ENCODE results near the gene CDK14. TPM values are rescaled to one million over a fixed set of nuclear protein-coding genes. Genes with fewer than 3 reads are reported as not detected.

Gene CDK14
- total RNA-seq, 2 donors from 2014 or later, result 0.49 to 1.7 TPM

GRCh38 chr7:90850471-90850870 is 254.3 kb downstream of the CDK14 start:
- Mint-ChIP-seq H3K9me3 (no peaks in the 10 kb centered on the region), H3K27me3 (ENCODE audit: low read depth) (no peaks in the 10 kb centered on the region), H3K27ac (no peak overlapping the region), H3K4me1 (ENCODE audit: low read depth) (no peaks in the 10 kb centered on the region), H3K36me3 (ENCODE audit: insufficient read depth in 2 of 2) (no peaks in the 10 kb centered on the region), H3K4me3 (no peak overlapping the region)
- ATAC-seq (replicated peaks in 1 of 2) (no peak), DNase-seq (no peak)

GRCh38 chr7:90853205-90853604 is 257.1 kb downstream of the CDK14 start:
- ATAC-seq (replicated peaks in 1 of 2), result no peak
- Mint-ChIP-seq H3K36me3 (ENCODE audit: insufficient read depth in 2 of 2) (no peaks in the 10 kb centered on the region), H3K27me3 (ENCODE audit: low read depth) (no peaks in the 10 kb centered on the region), H3K4me3 (no peak overlapping the region), H3K4me1 (ENCODE audit: low read depth) (no peaks in the 10 kb centered on the region), H3K9me3 (no peaks in the 10 kb centered on the region), H3K27ac (no peak overlapping the region)
- DNase-seq, result no peak

- H3K27ac Mint-ChIP-seq, result no peak overlapping the region
- H3K36me3 Mint-ChIP-seq (ENCODE audit: insufficient read depth in 2 of 2), result no peaks in the 10 kb centered on the region
- DNase-seq (no peak), ATAC-seq (replicated peaks in 1 of 2) (no peak)
- H3K9me3 Mint-ChIP-seq, result peaks cover 2% of the 10 kb centered on the region in 2 donors
- no peaks in the 10 kb centered on the region for H3K27me3 Mint-ChIP-seq (ENCODE audit: low read depth)
- H3K4me1 Mint-ChIP-seq (ENCODE audit: low read depth), result no peaks in the 10 kb centered on the region
- no peak overlapping the region for H3K4me3 Mint-ChIP-seq
These were observed 260.4 kb downstream of the CDK14 start for GRCh38 chr7:90856351-90857070.

- Mint-ChIP-seq H3K4me3 (no peak overlapping the region), H3K4me1 (ENCODE audit: low read depth) (no peaks in the 10 kb centered on the region), H3K36me3 (ENCODE audit: insufficient read depth in 2 of 2) (no peaks in the 10 kb centered on the region), H3K9me3 (peaks cover 2% of the 10 kb centered on the region in 2 donors), H3K27me3 (ENCODE audit: low read depth) (no peaks in the 10 kb centered on the region), H3K27ac (no peak overlapping the region)
- DNase-seq, result no peak
- ATAC-seq (replicated peaks in 1 of 2), result no peak
These were observed 261.5 kb downstream of the CDK14 start for GRCh38 chr7:90857603-90858002.

- H3K27ac Mint-ChIP-seq, result no peak overlapping the region
- DNase-seq (no peak), ATAC-seq (replicated peaks in 1 of 2) (no peak)
- no peaks in the 10 kb centered on the region for H3K27me3 Mint-ChIP-seq (ENCODE audit: low read depth)
- no peaks in the 10 kb centered on the region for H3K36me3 Mint-ChIP-seq (ENCODE audit: insufficient read depth in 2 of 2)
- H3K4me3 Mint-ChIP-seq, result no peak overlapping the region
- no peaks in the 10 kb centered on the region for H3K4me1 Mint-ChIP-seq (ENCODE audit: low read depth)
- H3K9me3 Mint-ChIP-seq, result peaks cover 2% of the 10 kb centered on the region in 2 donors
These were observed 262.4 kb downstream of the CDK14 start for GRCh38 chr7:90858546-90858945.

GRCh38 chr7:90859521-90859920 is 263.4 kb downstream of the CDK14 start:
- no peak overlapping the region for H3K4me3 Mint-ChIP-seq
- no peaks in the 10 kb centered on the region for H3K36me3 Mint-ChIP-seq (ENCODE audit: insufficient read depth in 2 of 2)
- H3K4me1 Mint-ChIP-seq (ENCODE audit: low read depth), result no peaks in the 10 kb centered on the region
- ATAC-seq (replicated peaks in 1 of 2), result no peak
- no peaks in the 10 kb centered on the region for H3K27me3 Mint-ChIP-seq (ENCODE audit: low read depth)
- no peak overlapping the region for H3K27ac Mint-ChIP-seq
- peaks cover 2% of the 10 kb centered on the region in 2 donors for H3K9me3 Mint-ChIP-seq
- no peak for DNase-seq

- Mint-ChIP-seq H3K9me3 (peaks cover 2% of the 10 kb centered on the region in 2 donors), H3K4me3 (no peak overlapping the region), H3K4me1 (ENCODE audit: low read depth) (no peaks in the 10 kb centered on the region), H3K36me3 (ENCODE audit: insufficient read depth in 2 of 2) (no peaks in the 10 kb centered on the region), H3K27me3 (ENCODE audit: low read depth) (peaks cover 3% of the 10 kb centered on the region), H3K27ac (no peak overlapping the region)
- DNase-seq (no peak), ATAC-seq (replicated peaks in 1 of 2) (no peak)
These were observed 268.0 kb downstream of the CDK14 start for GRCh38 chr7:90864088-90864487.

GRCh38 chr7:90869335-90869734 is 273.2 kb downstream of the CDK14 start:
- Mint-ChIP-seq H3K4me1 (ENCODE audit: low read depth) (no peaks in the 10 kb centered on the region), H3K4me3 (no peak overlapping the region), H3K27me3 (ENCODE audit: low read depth) (peaks cover 7% of the 10 kb centered on the region), H3K27ac (no peak overlapping the region), H3K36me3 (ENCODE audit: insufficient read depth in 2 of 2) (no peaks in the 10 kb centered on the region), H3K9me3 (peaks cover 0 to 2% of the 10 kb centered on the region in 2 donors)
- ATAC-seq (replicated peaks in 1 of 2) (no peak), DNase-seq (no peak)

- no peak overlapping the region for H3K27ac Mint-ChIP-seq
- H3K4me1 Mint-ChIP-seq (ENCODE audit: low read depth), result no peaks in the 10 kb centered on the region
- H3K4me3 Mint-ChIP-seq, result no peak overlapping the region
- no peak for DNase-seq
- H3K36me3 Mint-ChIP-seq (ENCODE audit: insufficient read depth in 2 of 2), result no peaks in the 10 kb centered on the region
- no peaks in the 10 kb centered on the region for H3K27me3 Mint-ChIP-seq (ENCODE audit: low read depth)
- peaks cover 3 to 5% of the 10 kb centered on the region in 2 donors for H3K9me3 Mint-ChIP-seq
- ATAC-seq (replicated peaks in 1 of 2), result no peak
These were observed 280.6 kb downstream of the CDK14 start for GRCh38 chr7:90876701-90877100.

GRCh38 chr7:90877201-90877600 is 281.1 kb downstream of the CDK14 start:
- H3K9me3 Mint-ChIP-seq, result peaks cover 3 to 5% of the 10 kb centered on the region in 2 donors
- H3K4me3 Mint-ChIP-seq, result no peak overlapping the region
- no peak overlapping the region for H3K27ac Mint-ChIP-seq
- H3K4me1 Mint-ChIP-seq (ENCODE audit: low read depth), result no peaks in the 10 kb centered on the region
- H3K27me3 Mint-ChIP-seq (ENCODE audit: low read depth), result no peaks in the 10 kb centered on the region
- ATAC-seq (replicated peaks in 1 of 2), result no peak
- no peak for DNase-seq
- H3K36me3 Mint-ChIP-seq (ENCODE audit: insufficient read depth in 2 of 2), result no peaks in the 10 kb centered on the region

GRCh38 chr7:90879924-90880323 is 283.8 kb downstream of the CDK14 start:
- H3K36me3 Mint-ChIP-seq (ENCODE audit: insufficient read depth in 2 of 2), result peaks cover 0 to 3% of the 10 kb centered on the region in 2 donors
- ATAC-seq (replicated peaks in 1 of 2) (no peak), DNase-seq (no peak)
- H3K9me3 Mint-ChIP-seq, result peaks cover 2 to 7% of the 10 kb centered on the region in 2 donors
- no peaks in the 10 kb centered on the region for H3K27me3 Mint-ChIP-seq (ENCODE audit: low read depth)
- H3K4me3 Mint-ChIP-seq, result no peak overlapping the region
- no peak overlapping the region for H3K27ac Mint-ChIP-seq
- no peaks in the 10 kb centered on the region for H3K4me1 Mint-ChIP-seq (ENCODE audit: low read depth)

GRCh38 chr7:90886416-90886815 is 290.3 kb downstream of the CDK14 start:
- Mint-ChIP-seq H3K27me3 (ENCODE audit: low read depth) (no peaks in the 10 kb centered on the region), H3K9me3 (peaks cover 0 to 8% of the 10 kb centered on the region in 2 donors), H3K4me3 (no peak overlapping the region), H3K4me1 (ENCODE audit: low read depth) (no peaks in the 10 kb centered on the region), H3K36me3 (ENCODE audit: insufficient read depth in 2 of 2) (peaks cover 0 to 3% of the 10 kb centered on the region in 2 donors), H3K27ac (no peak overlapping the region)
- no peak for DNase-seq
- no peak for ATAC-seq (replicated peaks in 1 of 2)

- no peaks in the 10 kb centered on the region for H3K4me1 Mint-ChIP-seq (ENCODE audit: low read depth)
- no peak overlapping the region for H3K27ac Mint-ChIP-seq
- no peak for ATAC-seq (replicated peaks in 1 of 2)
- no peaks in the 10 kb centered on the region for H3K36me3 Mint-ChIP-seq (ENCODE audit: insufficient read depth in 2 of 2)
- no peaks in the 10 kb centered on the region for H3K27me3 Mint-ChIP-seq (ENCODE audit: low read depth)
- DNase-seq, result no peak
- no peak overlapping the region for H3K4me3 Mint-ChIP-seq
- H3K9me3 Mint-ChIP-seq, result peaks cover 0 to 5% of the 10 kb centered on the region in 2 donors
These were observed 293.1 kb downstream of the CDK14 start for GRCh38 chr7:90889210-90889609.

GRCh38 chr7:90889644-90890043 is 293.5 kb downstream of the CDK14 start:
- Mint-ChIP-seq H3K4me3 (no peak overlapping the region), H3K27me3 (ENCODE audit: low read depth) (no peaks in the 10 kb centered on the region), H3K9me3 (peaks cover 0 to 5% of the 10 kb centered on the region in 2 donors), H3K36me3 (ENCODE audit: insufficient read depth in 2 of 2) (no peaks in the 10 kb centered on the region), H3K4me1 (ENCODE audit: low read depth) (no peaks in the 10 kb centered on the region), H3K27ac (no peak overlapping the region)
- no peak for ATAC-seq (replicated peaks in 1 of 2)
- no peak for DNase-seq
